Activated B cell treated with CpG ODN at 0.5 μM for 24 hours (primary cell): ENCODE results near the gene PDXP. TPM values are rescaled to one million over a fixed set of nuclear protein-coding genes. Genes with fewer than 3 reads are reported as not detected.

Experiments
- ATAC-seq: fragments of 200-7000 bp; cut with Tn5 transposase; one replicate; pipeline ENCODE4 v1.10.0; 2021; ENCODE audit warnings: low read depth, mild to moderate bottlenecking, moderate library complexity
- CTCF ChIA-PET: fragments of 350-600 bp; sonication (Branson Sonifier 250); formaldehyde crosslinking; loops from one replicate; lab custom pipeline; 2021; ENCODE audit warnings: antibody characterized with exemption; lab: Charles Lee
- POLR2A ChIA-PET: fragments of 350-600 bp; sonication (Branson Sonifier 250); formaldehyde crosslinking; loops from one replicate; lab custom pipeline; 2021; ENCODE audit warnings: antibody characterized with exemption; lab: Charles Lee
- DNase-seq: peaks from one replicate; pipeline ENCODE4 v3.0.0; 2022
- H3K27ac Mint-ChIP-seq: one replicate; pipeline ENCODE4 v1.8.0; 2020; ENCODE audit warnings: mixed read lengths
- H3K27me3 Mint-ChIP-seq: one replicate; pipeline ENCODE4 v1.8.0; 2021; ENCODE audit warnings: mixed read lengths
- H3K36me3 Mint-ChIP-seq: one replicate; pipeline ENCODE4 v1.8.0; 2021; ENCODE audit warnings: low read depth, mixed read lengths
- H3K4me1 Mint-ChIP-seq: one replicate; pipeline ENCODE4 v1.8.0; 2021; ENCODE audit warnings: mixed read lengths
- H3K4me3 Mint-ChIP-seq: one replicate; pipeline ENCODE4 v1.8.0; 2020; ENCODE audit warnings: mild to moderate bottlenecking, mixed read lengths
- H3K9me3 Mint-ChIP-seq: one replicate; pipeline ENCODE4 v1.8.0; 2020; ENCODE audit warnings: mixed read lengths
- CTCF ChIP-seq: fragments of 200-600 bp; IDR thresholded peaks from one replicate; pipeline ENCODE4 v1.8.0; 2022; ENCODE audit warnings: antibody characterized with exemption, mild to moderate bottlenecking
- intact Hi-C: fragments of 100-400 bp; cut with micrococcal nuclease; formaldehyde crosslinking; loops from one replicate; pipeline ENCODE4 v1.15.1; 2024
- total RNA-seq: library from RNA; stranded (reverse); gene quantifications from 2 replicates; pipeline ENCODE4 v1.2.3, GENCODE V29; 2022

Gene PDXP
- total RNA-seq, 1 donor from 2014 or later, result 22.6 TPM

DNA sequence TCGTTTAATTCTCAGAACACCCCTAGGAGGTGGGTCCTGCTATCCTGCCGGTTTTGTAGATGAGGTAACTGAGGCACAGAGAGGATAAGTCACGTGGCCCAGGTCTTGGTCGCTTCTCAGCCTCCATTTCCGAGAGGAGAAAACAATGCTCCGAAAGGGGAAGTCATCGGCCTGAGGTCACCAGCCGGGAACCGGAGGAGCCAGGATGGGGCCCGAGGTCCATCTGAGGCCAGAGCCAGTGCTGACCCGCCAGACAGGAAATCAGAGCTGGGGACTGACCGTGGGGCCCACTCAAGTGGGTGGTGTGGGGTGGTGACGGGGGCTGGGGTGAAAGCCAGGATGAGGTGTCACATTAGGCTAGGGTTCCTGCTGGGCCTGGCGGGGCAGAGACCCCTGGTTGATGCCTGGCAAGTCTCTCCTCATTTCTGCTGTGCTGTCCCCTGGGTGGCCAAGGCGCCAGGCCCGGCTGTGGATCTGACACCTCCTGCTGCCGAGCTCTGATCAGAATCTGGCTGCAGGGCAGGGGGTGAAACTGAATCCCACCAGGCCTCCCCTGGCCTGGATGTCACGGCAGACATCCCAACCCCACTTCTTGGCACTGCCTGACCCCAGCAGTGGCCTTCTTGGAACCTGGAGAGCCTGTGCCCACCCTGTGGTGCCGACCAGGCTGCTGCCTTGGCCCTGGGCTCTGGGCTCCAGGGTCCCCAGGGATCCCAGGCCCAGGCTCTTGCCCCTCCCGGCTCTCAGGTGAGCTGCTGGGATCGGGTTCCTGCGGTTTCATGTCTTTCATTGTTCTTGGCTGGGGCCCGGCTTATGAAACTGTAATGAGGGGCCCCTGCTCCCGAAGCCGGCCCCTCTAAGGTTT, 50.3 kb downstream of the PDXP start:
- no peak overlapping the region for H3K27ac Mint-ChIP-seq
- TF ChIP-seq CTCF, result no peak
- H3K27me3 Mint-ChIP-seq, result no peaks in the 10 kb centered on the region
- H3K9me3 Mint-ChIP-seq, result no peaks in the 10 kb centered on the region
- ATAC-seq (no peak), DNase-seq (no peak)
- intact Hi-C loops, result no loop called here
- peaks cover 2% of the 10 kb centered on the region for H3K36me3 Mint-ChIP-seq
- no peaks in the 10 kb centered on the region for H3K4me1 Mint-ChIP-seq
- H3K4me3 Mint-ChIP-seq, result no peak overlapping the region
- ChIA-PET CTCF (no interaction called here), POLR2A (no interaction called here)

- no peak for ATAC-seq
- Mint-ChIP-seq H3K4me1 (no peaks in the 10 kb centered on the region), H3K27me3 (no peaks in the 10 kb centered on the region), H3K27ac (no peak overlapping the region), H3K9me3 (no peaks in the 10 kb centered on the region), H3K4me3 (no peak overlapping the region), H3K36me3 (peaks cover 2% of the 10 kb centered on the region)
- intact Hi-C loops, result no loop called here
- DNase-seq, result no peak
- ChIA-PET POLR2A (no interaction called here), CTCF (no interaction called here)
- no peak for TF ChIP-seq CTCF
These were observed 50.9 kb downstream of the PDXP start for GRCh38 chr22:37709445-37709765.

DNA sequence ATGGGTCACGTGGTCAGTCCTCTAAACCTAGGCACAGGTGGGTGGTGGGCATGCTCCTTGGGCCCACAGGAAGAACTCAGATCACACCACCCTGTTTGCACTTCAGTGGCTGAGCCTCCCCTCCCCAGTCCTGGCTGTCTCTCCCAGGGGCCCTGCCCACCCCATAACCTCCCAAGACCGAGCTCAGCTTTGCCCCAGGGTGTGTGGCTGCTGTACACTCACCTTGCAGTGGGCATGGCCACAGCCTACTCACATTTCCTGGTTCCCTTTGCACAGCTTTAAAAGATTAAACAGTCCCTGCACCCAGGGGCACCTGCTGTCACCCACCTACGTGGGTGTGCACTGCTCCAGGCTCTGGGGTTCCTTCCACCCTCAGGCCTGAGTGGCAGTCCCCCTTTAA, 52.2 kb downstream of the PDXP start:
- ChIA-PET POLR2A (no interaction called here), CTCF (no interaction called here)
- no peak for TF ChIP-seq CTCF
- Mint-ChIP-seq H3K36me3 (no peaks in the 10 kb centered on the region), H3K4me3 (no peak overlapping the region), H3K27me3 (no peaks in the 10 kb centered on the region), H3K27ac (no peak overlapping the region), H3K4me1 (no peaks in the 10 kb centered on the region), H3K9me3 (no peaks in the 10 kb centered on the region)
- intact Hi-C loops, result no loop called here
- DNase-seq (no peak), ATAC-seq (no peak)

GRCh38 chr22:37711490-37711889, 53.0 kb downstream of the PDXP start:
- intact Hi-C loops, result no loop called here
- ATAC-seq (no peak), DNase-seq (no peak)
- H3K4me3 Mint-ChIP-seq, result no peak overlapping the region
- H3K27me3 Mint-ChIP-seq, result no peaks in the 10 kb centered on the region
- no peak overlapping the region for H3K27ac Mint-ChIP-seq
- no peaks in the 10 kb centered on the region for H3K36me3 Mint-ChIP-seq
- TF ChIP-seq CTCF, result no peak
- no peaks in the 10 kb centered on the region for H3K9me3 Mint-ChIP-seq
- H3K4me1 Mint-ChIP-seq, result no peaks in the 10 kb centered on the region
- ChIA-PET CTCF (no interaction called here), POLR2A (interaction anchor here (0.6 kb wide), 1 partner anchor 18 kb away, joined by 9 read pairs; no protein-coding TSS in a partner anchor)

DNA sequence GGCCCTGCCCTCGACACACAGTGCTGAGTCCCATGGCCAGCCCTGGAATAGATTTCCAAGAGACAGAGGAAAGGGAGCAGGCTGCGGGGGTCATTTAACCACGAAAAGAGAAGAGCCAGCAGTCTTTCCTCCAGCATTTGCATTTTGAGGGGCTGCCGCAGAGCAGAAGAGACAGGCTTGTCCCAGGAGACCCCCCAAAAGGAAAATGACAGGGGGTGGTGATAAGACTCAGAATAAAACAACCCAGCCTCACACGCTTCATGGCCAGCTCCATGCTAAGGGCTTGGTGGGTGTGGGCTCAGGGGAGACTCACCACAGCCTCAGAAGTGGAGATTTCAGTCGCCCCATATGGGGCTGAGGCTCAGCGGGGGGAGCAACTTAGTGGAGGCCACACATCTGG, 55.2 kb downstream of the PDXP start:
- POLR2A ChIA-PET, result no interaction called here
- H3K4me3 Mint-ChIP-seq, result no peak overlapping the region
- TF ChIP-seq CTCF, result no peak
- intact Hi-C loops, result no loop called here
- CTCF ChIA-PET, result no interaction called here
- no peak overlapping the region for H3K27ac Mint-ChIP-seq
- ATAC-seq (no peak), DNase-seq (no peak)
- H3K9me3 Mint-ChIP-seq, result no peaks in the 10 kb centered on the region
- no peaks in the 10 kb centered on the region for H3K27me3 Mint-ChIP-seq
- H3K36me3 Mint-ChIP-seq, result no peaks in the 10 kb centered on the region
- H3K4me1 Mint-ChIP-seq, result no peaks in the 10 kb centered on the region
